Inflammatory macrophage (primary cell): ENCODE data around the gene SERGEF.
"Not testable (repeated sequence)": the region's sequence is repeated elsewhere in the genome, so short reads cannot be mapped to it uniquely, and the experiment has no call there.

Source experiments
- DNase-seq, 2 donors: peaks; one replicate each; pipeline ENCODE4 v3.0.0-alpha.2; 2020 to 2022

SERGEF gene

DNA sequence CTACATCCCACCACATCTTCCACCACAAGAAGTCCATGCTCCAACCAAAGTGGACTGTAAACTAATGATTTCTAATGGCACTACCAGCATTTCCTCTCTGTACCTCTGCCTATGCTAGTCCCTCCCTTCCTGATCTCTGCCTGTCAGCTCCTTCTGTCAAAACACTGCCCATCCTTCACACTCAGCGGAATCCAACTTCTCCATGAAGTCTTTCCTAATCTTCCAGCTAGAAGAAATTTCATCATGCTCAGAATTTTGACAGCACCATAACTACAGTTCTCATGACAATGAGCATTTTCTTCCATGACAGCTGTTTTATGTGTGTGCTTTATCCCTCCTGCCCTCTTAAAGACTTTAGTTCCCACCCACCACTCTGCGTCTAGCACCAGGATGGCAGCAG lies 111.4 kb downstream of the SERGEF start:
- DNase-seq, result peak; percentile 28 to 43

DNA sequence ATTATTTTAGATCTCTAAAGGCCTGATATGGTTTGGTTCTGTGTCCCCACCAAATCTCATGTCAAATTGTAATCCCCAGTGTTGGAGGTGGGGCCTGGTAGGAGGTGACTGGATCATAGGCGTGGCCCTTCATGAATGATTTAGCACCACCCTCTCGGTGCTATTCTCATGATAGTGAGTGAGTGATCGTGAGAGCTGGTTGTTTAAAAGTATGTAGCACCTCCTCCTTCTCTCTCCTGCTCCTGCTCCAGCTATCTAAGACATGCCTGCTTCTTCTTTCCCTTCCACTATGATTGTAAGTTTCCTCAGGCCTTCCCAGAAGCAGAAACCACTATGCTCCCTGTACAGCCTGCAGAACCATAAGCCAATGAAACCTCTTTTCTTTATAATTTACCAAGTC lies 114.1 kb downstream of the SERGEF start:
- DNase-seq, result no peak

DNA sequence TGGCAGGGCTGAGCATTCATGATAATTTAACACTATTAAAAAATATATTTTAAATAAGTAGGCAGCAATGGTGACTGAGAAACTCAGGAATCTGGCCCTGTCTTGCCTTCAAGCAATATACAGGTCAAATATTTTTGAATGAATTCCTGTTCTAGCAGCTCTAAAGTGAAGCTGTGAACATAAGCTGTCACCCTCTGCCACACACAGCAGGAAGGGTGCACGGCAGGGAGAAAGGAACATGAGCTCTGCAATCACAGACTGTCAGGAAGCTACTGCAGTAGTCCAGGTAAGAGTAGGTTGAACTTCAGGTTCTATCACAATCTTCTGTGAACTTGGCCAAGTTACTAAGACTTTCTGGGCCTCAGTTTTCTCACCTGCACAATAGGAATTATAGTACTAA lies 114.8 kb downstream of the SERGEF start:
- no peak for DNase-seq

DNA sequence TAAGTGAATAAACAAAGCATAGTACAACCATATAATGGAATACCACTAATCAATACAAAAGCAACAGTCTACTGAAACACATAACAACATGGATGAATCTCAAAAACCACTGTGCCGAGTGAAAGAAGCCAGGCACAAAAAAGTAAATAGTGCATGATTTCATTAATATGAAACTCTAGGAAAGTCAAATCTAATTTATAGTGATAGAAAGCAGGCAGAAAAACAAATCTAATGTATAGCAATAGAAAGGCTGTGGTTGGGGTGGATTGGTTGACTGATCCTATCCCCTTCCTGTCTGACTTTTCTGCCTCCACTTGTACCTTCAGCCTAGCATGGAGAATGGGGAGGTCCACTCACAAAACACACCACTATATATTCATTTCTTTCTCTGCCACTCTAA lies 115.4 kb downstream of the SERGEF start:
- DNase-seq, result no peak

DNA sequence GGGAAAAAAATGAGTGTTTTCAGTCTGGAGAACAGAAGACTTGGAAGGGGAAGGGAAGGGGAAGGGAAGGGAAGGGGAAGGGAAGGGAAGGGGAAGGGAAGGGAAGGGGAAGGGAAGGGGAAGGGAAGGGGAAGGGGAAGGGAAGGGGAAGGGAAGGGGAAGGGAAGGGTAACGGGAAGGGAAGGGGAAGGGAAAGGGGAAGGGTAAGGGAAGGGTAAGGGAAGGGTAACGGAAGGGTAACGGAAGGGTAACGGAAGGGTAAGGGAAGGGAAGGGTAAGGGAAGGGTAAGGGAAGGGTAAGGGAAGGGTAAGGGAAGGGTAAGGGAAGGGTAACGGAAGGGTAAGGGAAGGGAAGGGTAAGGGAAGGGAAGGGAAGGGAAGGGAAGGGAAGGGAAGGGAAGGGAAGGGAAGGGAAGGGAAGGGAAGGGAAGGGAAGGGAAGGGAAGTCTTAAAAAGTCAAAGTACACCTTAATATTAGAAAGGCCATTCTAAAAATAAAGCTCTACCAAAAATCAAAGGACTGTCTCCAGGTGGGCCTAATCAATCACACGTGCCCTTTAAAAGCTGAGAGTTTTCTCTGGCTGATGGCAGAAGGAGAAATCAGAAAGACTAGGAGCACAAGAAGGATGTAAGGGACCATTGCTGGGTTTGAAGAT lies 116.2 kb downstream of the SERGEF start:
- not testable (repeated sequence) for DNase-seq

DNA sequence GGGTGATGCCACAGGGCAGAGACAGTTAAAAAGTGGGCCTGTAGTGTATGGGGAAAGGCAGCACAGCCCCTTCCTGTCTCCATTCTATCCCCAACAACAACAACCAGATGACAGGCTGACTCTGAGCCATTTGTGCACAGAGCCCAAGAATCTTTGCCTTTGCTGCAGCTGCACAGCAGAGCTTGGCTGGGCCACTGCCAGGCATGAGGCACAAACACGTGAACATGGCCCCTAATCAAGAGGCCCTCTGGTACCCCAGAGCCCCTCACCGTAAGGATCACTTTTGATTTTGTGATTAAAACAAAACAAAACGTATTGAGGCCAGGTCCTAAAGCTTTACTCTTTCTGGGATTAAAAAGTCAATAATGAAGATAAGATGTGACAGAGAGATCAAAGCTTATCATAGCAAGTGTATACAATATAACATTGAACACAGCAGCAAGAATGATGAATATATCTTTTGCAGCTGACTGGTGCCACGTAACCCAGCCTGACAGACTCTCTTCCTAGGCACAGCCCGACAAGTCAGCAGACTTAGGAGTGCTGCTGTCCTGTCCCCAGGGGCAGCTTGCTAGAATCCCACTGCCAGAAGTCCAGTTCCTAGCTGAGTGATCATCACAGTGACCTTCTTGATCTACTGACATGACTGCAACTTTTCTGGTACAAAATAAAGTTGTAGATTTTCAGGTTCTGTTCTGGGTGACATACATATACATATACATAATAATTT lies 117.8 kb downstream of the SERGEF start:
- no peak for DNase-seq

DNA sequence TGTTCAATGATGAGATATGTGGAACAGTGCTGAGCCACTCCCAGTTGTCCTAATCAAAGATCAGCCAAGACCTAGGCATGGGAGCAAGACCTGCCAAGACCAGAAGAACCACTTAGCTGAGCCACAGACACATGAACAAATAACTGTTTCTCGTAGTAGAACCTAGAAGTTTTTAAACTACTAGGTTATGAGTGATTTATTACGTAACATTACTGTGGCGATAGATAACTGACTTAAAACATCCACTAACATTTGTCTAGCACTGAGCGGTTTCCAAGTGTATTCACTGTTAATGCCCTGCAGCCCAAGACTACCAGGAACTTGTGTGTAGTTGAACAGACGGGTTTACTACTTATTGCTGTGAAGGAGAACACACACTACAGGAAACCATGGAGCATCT lies 120.4 kb downstream of the SERGEF start:
- no peak for DNase-seq

DNA sequence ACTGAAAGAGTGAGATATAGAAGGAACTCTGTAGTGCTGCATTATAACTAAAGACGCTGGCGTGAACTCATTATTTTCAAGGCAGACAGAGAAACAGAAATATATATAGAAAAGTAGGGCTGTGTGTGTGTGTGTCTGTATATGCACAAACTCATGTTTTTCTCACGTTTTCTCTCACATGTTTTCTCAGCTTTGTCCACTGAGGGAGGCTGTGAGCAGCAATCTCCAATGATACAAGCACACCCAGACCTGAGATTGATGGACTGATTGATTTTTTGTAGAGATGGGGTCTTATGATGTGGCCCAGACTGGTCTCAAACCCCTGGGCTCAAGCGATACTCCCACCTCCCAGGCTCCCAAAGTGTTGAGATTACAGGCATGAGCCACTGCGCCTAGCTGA lies 122.5 kb downstream of the SERGEF start:
- DNase-seq, result no peak

DNA sequence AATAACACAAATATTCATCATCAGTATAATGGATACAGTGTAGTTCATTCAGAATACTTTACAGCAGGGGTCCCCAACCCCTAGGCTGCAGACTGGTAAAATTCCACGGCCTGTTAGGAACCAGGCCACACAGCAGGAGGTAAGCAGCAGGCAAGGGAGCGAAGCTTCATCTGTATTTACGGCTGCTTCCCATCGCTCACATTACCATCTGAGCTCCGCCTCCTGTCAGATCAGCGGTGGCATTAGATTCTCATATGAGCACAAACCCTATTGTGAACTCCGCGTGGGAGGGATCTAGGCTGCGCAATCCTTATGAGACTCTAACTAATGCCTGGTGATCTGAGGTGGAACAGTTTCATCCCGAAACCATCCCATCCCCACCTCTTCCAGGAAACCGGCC lies 125.1 kb downstream of the SERGEF start:
- no peak for DNase-seq

DNA sequence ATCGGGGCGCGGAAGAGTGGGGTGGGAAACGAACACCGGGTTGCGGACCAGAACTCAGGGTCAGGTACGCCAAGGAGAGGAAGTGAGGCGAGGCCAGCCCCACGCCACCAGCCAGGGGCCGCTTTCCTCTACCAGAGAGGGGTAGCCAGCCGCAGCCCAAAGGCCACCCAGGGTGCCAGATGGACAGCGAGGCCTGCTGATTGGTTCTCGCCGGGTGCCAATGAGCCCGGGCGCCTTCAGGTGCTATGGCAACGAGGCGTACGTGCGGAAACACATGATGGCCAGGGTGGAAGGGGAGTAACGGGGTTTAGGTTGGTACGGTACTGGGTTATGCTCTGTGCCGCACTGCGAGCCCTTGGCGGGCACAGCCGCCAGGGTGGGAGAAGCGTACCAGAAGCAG lies 128.9 kb downstream of the SERGEF start:
- DNase-seq, result no peak

DNA sequence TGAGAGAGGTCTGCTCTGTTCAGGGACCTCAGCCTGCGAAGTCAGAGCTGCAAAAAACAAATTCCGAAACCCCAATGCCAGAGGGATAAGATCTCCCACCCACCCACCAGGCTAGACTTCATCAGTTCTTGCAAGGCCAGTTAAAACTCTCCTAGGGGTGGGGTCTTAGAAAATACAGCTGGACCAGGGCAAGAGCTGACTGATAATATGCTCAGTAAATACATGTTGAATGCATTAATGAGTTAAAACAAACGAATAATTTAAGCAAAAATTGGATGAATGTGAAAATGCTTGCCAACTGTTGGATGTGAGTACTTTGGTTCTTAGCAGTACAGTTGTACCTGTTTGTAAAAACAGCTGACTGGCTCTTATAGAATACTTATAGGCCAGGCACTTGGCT lies 129.8 kb downstream of the SERGEF start:
- DNase-seq, result no peak

DNA sequence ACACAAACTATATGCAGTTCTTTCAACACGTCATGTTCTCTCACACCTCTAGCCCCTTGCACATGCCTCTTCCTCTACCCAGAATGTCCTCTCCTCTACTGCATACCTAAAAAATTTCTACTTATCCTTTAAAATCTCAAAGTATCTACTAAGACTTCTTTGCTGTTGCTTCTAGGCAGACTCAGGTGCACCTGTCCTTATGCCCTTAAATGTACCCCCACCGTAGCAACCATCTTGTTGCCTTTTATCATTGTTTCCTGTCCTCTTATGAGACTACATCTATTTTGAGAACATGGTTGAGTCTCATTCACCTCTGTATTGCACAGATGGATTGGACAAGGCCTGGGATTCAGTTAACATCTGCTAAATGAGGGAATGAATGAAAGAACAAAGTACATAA lies 134.1 kb downstream of the SERGEF start:
- no peak for DNase-seq

DNA sequence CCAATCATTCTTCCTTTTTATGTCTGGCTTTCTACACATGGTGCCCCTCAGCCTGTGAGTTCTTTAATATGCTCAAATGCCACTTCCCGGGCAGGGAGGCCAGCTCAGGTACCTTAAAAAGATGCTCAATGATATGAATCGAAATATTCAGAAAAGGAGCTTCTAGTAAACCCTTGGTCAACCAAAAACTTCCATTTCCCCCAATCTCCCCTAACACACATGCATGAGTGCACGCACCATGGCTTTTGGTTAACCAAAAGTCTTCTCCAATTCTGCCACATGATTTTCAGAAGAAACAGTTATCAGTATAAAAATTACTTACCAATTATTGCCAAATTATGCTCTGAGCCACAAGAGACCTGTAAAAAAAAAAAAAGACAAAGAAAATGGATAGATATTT lies 135.0 kb downstream of the SERGEF start:
- DNase-seq, result no peak

DNA sequence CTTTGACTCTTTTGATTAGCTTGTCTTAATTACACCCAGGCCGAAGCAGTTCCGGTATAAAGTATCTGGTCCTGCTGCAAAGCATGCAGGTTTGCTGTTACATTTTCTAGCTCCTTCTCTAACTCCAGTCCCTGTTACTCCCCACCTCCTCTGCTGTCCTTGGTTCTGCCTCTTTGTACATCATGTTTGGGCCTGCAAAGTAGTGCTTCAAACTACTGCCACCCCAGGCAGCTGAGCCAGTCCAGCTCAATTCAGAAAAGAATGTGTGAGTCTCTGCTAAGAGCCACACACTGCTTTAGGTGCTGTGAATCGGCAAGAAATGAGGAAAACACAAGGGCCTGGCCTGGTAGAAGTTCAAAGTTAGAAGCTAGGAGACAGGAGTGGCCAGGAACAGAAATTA lies 136.0 kb downstream of the SERGEF start:
- DNase-seq, result no peak

DNA sequence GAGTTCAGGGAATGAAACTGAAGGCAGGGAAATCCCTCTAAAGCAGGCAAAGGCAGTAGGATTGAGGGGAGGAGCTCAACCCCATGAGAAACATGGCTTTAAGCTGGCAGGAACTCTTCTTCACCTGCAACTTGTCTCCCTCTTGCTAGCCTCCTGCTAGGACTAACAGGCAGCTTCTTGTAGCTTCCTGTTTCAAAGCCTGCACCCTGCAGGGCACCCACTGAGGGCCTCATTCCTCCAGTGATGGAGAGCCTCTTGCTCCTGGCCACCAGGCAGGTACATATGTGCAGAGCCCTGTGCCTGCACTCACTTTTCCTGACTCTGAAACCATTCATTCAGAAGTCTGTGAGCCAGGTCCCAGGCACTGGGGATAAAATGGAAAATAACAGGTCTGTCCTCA lies 137.0 kb downstream of the SERGEF start:
- no peak for DNase-seq

DNA sequence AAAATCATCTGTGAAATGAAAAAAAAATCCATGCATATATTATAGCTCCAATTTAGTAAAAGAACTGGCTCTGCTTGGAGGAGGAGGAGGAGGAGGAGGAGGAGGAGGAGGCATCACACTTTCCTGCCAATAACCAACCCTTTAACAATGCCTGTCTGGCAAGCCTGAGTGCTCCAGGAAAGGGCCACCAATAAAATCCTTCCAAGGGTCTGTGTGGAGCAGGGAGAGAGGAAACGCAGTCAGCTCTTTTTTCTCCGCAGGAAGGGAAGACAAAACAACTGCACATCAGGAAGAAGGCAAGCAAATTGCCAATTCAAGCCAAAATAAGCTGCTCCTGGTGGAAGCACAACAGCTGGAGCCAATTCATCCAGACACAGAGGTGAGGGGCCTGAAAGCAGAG lies 139.3 kb downstream of the SERGEF start:
- no peak for DNase-seq

DNA sequence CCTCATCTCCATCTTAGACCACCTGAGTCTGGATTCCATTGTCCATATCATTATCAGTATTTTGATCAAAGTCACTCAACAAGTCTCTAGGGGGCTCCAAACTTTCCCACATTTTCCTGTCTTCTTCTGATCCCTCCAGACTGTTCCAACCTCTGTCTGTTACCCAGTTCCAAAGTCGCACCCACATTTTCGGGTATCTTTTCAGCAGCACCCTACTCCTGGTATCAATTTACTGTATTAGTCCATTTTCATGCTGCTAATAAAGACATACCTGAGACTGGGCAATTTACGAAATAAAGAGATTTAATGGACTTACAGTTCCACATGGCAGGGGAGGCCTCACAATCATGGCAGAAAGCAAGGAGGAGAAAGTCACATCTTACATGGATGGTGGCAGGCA lies 144.4 kb downstream of the SERGEF start:
- not testable (repeated sequence) for DNase-seq

DNA sequence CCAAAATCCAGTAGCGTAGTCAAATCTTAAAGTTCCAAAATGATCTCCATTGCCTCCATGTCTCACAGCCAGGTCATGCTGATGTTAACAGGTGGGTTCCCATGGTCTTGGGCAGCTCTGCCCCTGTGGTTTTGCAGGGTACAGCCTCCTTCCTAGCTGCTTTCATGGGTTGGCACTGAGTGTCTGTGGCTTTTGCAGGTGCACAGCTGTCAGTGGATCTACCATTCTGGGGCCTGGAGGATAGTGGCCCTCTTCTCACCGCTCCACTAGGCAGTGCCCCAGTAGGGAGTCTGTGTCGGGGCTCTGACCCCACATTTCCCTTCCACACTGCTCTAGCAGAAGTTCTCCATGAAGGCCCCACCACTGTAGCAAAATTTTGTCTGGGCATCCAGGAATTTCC lies 145.5 kb downstream of the SERGEF start:
- DNase-seq, result no peak

DNA sequence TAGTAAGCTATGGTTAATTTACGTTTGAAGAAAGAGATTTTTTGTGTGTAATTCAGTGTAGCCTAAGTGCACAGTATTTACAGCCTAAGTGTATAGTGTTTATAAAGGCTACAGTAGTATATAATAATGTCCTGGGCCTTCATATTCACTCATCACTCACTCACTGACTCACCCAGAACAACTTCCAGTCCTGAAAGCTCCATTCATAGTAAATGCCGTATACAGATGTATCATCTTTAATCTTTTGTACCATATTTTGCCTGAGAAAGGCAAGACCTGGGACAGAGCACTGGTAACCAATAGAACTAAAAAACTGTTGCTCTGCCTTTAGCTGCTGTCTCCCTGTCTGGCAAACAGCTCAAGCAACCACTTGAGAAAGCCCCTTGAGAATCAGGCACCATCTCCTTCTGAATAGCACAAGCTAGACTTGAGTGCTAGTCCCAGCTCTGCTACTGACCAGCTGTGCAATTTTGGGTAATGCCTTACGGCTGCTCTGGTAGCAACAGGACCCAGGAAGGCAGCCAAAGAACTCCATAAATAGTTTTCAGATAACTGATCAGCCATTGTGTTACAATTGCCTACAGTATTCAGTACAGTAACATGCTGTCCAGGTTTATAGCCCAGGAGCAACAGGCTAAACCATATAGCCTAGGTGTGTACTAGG lies 146.9 kb downstream of the SERGEF start:
- no peak for DNase-seq

DNA sequence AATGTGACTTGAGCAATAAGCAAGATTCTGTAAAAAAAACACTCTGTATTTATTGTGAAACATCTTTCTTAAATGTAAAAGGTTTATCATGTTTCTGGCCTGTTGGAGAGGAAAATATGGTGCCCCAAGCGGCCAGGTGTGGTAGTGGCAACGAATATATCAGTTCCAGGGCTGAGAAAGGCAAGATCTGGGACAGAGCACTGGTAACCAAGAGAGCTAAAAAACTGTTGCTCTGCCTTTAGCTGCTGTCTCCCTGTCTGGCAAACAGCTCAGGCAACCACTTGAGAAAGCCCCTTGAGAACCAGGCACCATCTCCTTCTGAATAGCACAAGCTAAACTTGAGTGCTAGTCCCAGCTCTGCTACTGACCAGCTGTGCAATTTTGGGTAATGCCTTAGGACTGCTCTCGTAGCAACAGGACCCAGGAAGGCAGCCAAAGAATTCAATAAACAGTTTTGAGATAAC lies 148.3 kb downstream of the SERGEF start:
- DNase-seq, result no peak

DNA sequence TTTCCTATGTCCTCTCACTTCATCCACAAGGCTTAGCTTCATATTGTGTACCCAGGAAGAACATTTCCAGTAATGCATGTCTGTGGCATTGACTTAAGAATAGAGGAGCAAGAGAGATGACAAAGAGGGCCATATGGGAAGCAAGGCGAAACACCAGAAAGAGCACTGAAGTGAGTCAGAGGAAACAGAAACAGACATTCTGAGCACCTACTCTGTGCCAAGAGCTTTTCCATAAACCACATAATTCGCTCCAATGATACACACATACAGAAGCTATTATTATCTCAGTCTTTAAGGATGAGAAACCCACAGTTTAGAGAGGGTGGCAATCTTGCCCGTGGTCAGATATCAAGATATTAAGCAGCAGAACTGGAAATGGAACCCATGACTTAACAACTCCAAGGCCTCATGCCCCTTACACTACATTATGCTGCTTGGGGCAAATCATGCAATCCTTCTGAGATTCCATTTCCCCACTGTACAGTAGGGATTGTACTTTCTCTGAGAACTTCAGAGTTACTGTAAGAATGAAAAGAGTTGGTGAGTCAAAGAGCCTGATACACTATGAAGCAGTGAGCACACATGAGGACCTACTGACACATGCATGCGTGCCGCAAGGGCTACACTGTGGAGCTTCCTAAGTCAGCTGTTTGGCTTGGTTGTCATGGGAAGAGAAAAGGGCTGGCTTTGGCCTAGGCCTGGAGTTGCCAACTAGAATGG lies 151.7 kb downstream of the SERGEF start:
- no peak for DNase-seq

DNA sequence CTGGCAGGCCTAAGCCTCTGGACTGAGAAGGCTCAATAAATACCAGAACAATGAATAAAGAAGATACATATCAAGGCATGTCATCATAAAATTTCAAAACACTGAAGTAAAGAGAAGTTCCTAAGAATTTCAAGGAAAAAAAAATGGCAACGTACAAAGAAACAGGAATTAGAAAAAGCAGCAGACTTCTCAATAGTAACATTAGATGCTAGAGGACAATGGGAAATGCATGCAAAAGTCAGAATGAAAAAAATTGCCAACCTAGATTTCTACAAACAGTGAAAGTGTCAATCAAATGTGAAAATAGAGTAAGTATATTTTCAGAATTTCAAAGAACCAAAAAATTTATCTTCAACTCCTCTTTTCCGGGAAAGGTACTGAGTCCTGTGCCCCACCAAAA lies 153.3 kb downstream of the SERGEF start:
- no peak for DNase-seq

DNA sequence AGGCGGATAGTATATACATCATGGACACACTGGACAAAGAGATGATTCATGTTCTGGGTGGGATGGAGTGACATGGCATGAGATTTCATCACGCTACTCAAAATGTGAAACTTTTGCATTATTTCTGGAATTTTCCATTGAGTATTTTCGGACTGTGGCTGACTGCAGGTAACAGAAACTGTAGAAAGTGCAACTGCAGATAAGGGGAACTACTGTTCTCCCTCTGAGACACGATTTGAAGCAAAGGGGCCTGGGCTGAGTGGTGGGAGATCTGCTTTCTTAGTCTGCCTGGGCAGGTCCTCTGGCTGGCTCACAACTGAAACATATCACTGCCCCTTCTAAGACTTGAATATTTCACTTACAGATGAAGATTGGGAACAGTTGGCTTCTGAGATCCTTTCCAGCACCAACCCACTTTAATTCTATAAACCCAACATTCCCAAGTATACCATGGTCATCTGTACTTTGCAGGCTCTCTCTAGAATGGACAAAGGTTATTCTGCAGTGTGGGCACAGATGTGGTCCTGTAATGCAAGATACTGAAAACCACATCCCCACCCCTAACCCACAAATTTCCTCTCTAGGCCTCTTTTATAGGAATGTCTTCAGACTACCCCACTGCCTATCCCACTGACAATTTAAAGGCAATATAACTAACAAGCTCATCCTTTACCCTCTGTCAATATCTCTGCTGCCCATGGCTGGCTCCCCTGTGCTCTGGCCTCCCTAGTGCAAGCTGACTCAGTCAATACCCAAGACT lies 157.1 kb downstream of the SERGEF start:
- DNase-seq, result no peak
